ENCODE data around the gene SORBS1.

Gene SORBS1

GRCh38 chr10:95539560-95540284, 21.4 kb downstream of the SORBS1 start:
- DNase-seq (ENCODE audit: low spot score): peak; percentile 92

DNA sequence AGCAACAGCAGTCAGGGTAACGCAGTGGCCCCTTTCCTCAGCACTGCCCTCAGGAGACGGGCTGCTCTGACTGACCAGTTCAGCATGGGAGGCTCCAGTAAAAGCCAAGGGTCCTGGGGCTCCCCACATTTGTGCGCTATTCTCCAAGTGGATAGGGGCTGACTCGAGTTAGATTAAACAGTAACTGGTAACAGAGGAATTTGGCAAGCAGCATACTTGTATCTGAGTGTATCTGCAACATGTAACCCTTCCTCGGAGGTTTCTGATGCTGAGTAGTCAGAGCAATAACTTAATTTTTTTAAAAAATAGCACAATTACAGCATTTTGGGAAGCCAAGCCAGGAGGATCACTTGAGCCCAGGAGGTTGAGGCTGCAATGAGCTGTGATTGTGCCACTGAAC, 22.8 kb downstream of the SORBS1 start:
- DNase-seq (ENCODE audit: low spot score): no peak

GRCh38 chr10:95537542-95537927, 23.6 kb downstream of the SORBS1 start:
- DNase-seq (ENCODE audit: low spot score): peak; percentile 87

- peak; percentile 64 for DNase-seq (ENCODE audit: low spot score)
Measured at GRCh38 chr10:95536894-95537541, 24.2 kb downstream of the SORBS1 start.

DNA sequence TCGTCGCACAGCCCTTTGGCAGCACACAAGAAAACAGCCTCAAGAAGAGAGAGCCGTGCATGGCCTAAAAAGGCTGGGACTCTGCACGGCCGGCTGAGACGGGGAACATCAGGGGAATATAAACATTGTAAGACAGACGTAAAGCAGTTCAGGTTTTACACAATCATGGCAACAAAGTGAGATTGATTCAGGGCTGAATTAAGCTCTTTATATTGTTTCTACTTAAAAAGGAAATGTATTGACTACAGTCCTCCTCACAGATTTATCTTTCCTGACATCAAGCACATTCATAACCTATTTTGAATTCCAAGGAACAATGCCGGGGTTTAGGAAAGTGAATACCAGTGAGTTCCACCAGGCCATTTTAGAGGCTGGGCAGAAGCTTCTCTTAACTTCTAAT, 25.2 kb downstream of the SORBS1 start:
- no peak for DNase-seq (ENCODE audit: low spot score)

DNA sequence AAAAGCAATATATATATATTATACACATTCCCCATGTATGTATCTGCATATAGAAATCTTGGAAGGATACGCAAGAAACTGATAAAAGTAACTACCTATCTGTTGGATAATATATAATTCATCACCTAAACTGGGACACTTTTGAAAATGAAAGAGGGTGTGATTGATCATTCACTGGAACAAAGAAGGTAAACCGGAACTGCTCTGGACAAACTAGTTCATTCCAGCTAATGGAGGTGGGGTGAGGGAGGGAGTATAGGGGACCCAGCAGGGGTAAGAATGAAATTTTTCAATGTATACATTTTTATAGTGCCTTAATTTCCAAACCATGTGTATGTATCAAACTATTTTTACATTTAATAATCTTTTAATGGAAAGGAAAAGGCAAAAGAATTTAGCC, 25.6 kb downstream of the SORBS1 start:
- no peak for DNase-seq (ENCODE audit: low spot score)

DNA sequence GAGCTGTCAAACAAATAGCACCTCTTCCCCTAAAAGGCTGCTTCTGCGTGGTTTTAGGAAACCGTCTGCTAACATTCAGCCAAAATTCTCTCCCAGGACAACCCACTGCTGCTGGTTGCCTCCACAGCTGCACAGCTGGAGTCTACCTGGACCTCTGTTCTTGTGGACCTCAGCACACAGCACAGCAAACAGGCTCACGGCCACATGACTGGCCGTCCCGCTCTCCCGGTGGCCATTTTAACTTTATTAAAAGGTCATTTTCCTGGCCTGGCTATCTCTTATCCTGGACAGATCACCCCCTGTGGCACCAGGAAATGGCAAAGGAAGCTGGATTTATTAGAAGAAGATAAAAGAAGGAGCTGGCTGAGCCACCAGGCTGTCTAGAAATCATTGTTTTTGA, 27.6 kb downstream of the SORBS1 start:
- no peak for DNase-seq (ENCODE audit: low spot score)

DNA sequence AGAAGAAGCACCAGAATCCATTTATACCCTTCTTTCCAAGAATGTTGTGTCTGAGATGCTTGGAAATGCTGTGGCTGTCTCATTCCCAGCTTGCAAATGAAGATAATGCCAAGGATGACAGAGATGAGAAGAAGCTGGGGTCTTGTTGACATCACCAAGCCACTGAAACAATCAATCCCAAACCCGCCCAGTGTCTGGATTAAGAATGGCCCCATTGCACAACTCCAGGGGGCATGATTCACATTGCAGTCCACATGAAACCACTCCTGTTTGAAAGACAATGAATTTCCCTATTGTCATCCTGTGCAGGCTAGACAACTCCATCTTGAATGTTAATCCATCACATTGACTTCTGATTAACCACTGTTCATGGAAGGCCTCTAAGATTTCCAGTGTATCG, 28.6 kb downstream of the SORBS1 start:
- DNase-seq (ENCODE audit: low spot score): no peak

GRCh38 chr10:95531994-95532399, 29.2 kb downstream of the SORBS1 start:
- DNase-seq (ENCODE audit: low spot score): no peak

- no peak for DNase-seq (ENCODE audit: low spot score)
Measured at GRCh38 chr10:95531058-95531809, 29.9 kb downstream of the SORBS1 start.

- no peak for DNase-seq (ENCODE audit: low spot score)
Measured at GRCh38 chr10:95530561-95530960, 30.6 kb downstream of the SORBS1 start.

DNA sequence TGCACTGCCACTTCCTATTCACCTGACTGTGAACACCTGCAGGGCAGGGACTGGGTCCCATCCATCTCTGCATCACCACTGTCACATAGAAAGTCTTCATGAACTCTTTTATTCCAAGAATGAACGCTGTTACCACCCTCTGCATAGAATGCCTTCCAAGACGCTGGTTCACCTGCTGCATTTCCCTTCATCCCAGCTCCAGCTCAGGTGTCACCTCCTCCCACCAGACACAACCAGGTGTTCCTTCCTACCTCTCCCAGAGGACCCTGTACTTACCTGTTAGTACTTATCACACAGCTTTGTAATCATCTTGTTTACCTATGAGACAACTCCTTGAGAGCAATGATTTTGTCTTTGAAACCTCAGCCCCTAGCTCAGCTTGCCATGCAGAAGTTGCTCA, 31.1 kb downstream of the SORBS1 start:
- DNase-seq (ENCODE audit: low spot score): no peak

DNA sequence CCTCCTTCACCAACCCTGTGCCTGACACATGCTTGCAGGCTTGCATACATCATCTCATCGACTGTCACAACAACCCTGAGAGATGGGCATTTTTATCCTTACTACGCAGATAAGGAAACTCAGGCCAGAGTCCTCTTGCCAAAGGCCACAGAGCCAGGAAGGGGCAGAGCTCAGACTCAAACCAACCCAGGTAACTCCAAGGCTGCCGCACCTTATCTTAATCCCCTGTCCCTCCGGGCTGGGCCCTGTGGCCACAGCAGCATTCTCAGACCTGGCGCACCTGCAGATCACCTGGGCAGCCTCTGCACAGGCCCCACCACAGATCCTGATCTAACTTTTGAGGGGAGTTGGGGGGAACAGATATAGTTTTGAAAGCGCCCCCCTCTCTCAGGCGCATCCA, 35.1 kb downstream of the SORBS1 start:
- DNase-seq (ENCODE audit: low spot score): no peak

GRCh38 chr10:95525033-95525418, 36.1 kb downstream of the SORBS1 start:
- peak; percentile 90 for DNase-seq (ENCODE audit: low spot score)

- no peak for DNase-seq (ENCODE audit: low spot score)
Measured at GRCh38 chr10:95524358-95525032, 36.7 kb downstream of the SORBS1 start.

GRCh38 chr10:95522117-95522516, 39.1 kb downstream of the SORBS1 start:
- DNase-seq (ENCODE audit: low spot score): no peak

DNA sequence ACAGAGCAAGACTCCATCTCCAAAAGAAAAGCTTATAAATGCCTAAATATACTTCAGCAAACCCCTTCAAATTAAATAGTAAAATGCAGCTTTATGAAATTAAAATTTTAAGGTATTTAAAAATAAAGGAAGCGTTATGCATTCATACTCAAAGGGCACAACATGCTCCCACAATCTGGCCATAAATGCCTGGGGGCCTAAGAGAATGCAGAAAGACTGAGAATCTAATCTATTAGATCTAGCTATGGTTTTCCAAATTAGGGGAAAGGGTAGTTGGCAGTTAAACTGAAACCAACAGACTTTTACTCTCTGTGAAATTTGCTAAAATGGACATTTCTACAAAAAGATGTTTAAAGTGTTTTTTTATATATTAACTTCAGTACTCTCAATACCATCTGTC, 40.6 kb downstream of the SORBS1 start:
- no peak for DNase-seq (ENCODE audit: low spot score)

DNA sequence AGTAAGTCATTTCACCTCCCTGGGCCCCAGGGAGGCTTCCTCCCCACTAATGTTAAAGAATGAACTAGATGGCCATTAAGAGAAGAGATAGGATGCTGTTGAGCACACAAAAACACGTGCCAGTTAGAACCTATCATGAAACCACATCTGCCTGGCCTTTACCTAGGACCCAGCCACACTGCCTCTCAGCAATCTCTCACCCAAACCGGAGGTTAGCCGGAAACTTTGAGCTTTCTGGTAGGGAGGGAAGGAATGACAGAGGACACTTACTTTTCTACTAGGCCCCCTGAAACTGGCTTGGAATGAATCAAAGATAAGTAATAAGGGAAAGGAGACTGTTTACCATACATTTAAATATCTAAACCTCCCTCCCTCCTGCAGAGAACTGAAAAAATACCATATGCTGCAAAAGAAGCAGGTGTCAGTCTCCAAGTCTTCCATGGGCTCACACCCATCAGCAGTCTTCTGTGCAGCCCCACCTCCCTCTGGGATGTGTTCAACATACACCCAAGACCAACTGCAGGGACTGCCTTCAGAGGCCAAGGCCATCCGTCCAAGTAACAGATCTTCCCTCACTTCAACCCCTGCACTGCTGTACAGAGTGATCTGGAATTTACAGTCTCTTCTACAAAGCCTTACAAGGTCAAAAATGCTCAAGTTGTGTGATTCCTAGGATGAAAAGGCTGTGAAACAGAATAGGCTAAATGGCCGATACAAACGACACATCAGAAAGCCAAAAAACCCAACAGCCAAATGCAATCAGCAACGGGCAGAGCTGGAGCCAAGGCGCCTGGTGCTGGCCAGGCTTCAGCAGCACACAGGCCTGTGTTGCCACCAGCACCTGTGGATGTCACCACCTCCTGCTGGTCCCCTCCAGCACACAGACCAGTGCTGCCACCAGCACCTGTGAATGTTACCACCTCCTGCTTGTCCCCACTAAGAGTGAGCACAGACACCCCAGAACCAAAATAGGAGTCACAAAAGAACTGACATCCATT, 42.4 kb downstream of the SORBS1 start:
- DNase-seq (ENCODE audit: low spot score): no peak

- DNase-seq (ENCODE audit: low spot score): no peak
Measured at GRCh38 chr10:95517536-95518454, 43.4 kb downstream of the SORBS1 start.

DNA sequence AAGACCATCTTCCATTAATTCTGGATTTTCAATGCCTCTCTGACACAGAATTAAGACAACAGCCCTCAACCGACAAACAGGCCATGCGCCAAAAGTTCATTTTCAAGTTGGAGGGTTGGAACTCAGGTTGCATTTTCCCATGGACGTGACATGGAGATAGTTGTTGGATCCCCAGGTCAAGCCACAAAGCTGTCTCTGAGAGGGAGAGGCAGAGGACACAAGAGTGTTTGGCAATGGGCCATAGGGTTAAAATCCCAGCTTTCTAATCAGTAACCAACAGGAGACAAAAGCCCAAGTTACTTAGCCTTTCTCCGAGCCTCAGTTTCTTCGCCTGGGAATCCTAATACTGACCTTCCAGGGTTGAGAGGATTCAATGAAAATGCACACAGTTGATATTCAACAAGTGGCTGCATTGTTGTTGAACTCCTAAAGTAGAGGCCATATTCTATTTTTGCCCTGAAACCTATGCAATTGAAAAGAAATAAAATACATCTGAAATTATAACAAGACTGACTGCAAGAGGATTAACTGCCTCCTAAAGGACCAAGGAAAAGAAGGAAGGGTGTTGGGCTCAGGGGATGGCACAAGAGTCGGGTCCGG, 44.3 kb downstream of the SORBS1 start:
- no peak for DNase-seq (ENCODE audit: low spot score)
